Subcutaneous abdominal adipose tissue (tissue), 5 donors: ENCODE results near the gene PTPN14.

ENCODE experiments used
- H3K27ac ChIP-seq: one replicate; pipeline ENCODE4 v1.7.0; 2013; ENCODE audit warnings: low read depth, mild to moderate bottlenecking, inconsistent platforms, low read length, moderate library complexity
- H3K27me3 ChIP-seq, 5 donors: one replicate each; pipeline ENCODE4 v1.7.0; 2013; ENCODE audit warnings: low read length in 5 of 5, inconsistent platforms in 1 of 5; ENCODE audit not compliant: control insufficient read depth in 5 of 5, insufficient read depth in 4 of 5
- H3K36me3 ChIP-seq, 5 donors: one replicate each; pipeline ENCODE4 v1.7.0; 2013; ENCODE audit warnings: low read length in 5 of 5; ENCODE audit not compliant: control insufficient read depth in 5 of 5, insufficient read depth in 5 of 5
- H3K4me1 ChIP-seq, 5 donors: one replicate each; pipeline ENCODE4 v1.7.0; 2013; ENCODE audit warnings: low read length in 5 of 5, mild to moderate bottlenecking in 3 of 5, moderate library complexity in 1 of 5; ENCODE audit not compliant: control insufficient read depth in 5 of 5, insufficient read depth in 5 of 5
- H3K4me3 ChIP-seq, 5 donors: one replicate each; pipeline ENCODE4 v1.7.0; 2013; ENCODE audit warnings: low read length in 5 of 5, low read depth in 1 of 5
- H3K9ac ChIP-seq, 5 donors: one replicate each; pipeline ENCODE4 v1.7.0; 2013; ENCODE audit warnings: low read length in 5 of 5, mild to moderate bottlenecking in 4 of 5, moderate library complexity in 3 of 5
- H3K9me3 ChIP-seq, 5 donors: one replicate each; pipeline ENCODE4 v1.7.0; 2013; ENCODE audit warnings: low read length in 5 of 5; ENCODE audit not compliant: control insufficient read depth in 5 of 5
- donor health status: healthy.
- donor health status: healthy.
- donor health status: healthy.
- donor health status: healthy.
- donor health status: healthy.

The PTPN14 gene

GRCh38 chr1:214383381-214384372 is 167.7 kb downstream of the PTPN14 start:
- H3K27me3 ChIP-seq: no peaks in the 10 kb centered on the region
- no peak overlapping the region for H3K4me3 ChIP-seq
- H3K27ac ChIP-seq: no peak overlapping the region
- no peak overlapping the region for H3K9ac ChIP-seq
- H3K9me3 ChIP-seq: no peaks in the 10 kb centered on the region
- H3K4me1 ChIP-seq: peaks cover 0 to 3% (median 0%) of the 10 kb centered on the region in 5 donors
- peaks cover 11 to 58% (median 45%) of the 10 kb centered on the region in 5 donors for H3K36me3 ChIP-seq

DNA sequence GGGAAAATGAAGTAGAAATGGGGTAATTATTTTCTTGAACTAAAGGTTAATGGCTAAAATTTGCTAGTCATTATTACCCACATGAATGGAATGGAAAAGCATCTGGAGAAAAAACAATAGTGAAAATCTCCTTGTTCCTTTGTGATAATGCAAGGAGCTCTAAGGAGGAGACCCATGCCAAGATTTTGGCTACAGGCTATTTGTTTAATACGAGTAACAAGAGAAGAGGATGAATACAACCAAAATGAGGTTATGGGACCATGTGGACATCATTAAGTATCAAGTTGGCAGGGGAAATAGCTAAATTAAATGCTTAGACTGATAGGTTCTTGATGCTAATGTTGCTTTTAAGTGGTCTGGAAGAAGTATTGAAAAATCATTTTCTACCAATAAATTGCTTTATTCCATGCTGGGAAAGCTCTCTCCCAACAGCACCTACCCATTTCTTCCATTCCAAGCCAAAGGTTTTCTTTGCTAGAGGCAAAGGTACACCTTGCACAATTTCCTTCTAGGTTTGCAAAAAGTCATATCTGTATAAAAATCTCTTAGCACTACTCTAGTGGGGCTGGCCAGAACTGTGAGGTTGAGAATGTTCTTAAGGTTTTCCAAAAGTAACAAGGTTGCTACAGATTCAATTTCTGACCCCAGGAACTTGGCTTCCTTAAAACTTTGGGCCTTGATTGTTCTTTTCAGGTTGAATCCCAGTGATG is 170.3 kb downstream of the PTPN14 start:
- H3K4me3 ChIP-seq: no peak overlapping the region
- peaks cover 11 to 56% (median 47%) of the 10 kb centered on the region in 5 donors for H3K36me3 ChIP-seq
- no peak overlapping the region for H3K9ac ChIP-seq
- H3K9me3 ChIP-seq: no peaks in the 10 kb centered on the region
- H3K4me1 ChIP-seq: peaks cover 0 to 3% (median 0%) of the 10 kb centered on the region in 5 donors
- no peaks in the 10 kb centered on the region for H3K27me3 ChIP-seq
- H3K27ac ChIP-seq: no peak overlapping the region

GRCh38 chr1:214380396-214380795 is 171.0 kb downstream of the PTPN14 start:
- Histone ChIP-seq H3K9ac (no peak overlapping the region), H3K4me3 (no peak overlapping the region), H3K4me1 (peaks cover 0 to 3% (median 0%) of the 10 kb centered on the region in 5 donors), H3K27ac (no peak overlapping the region), H3K9me3 (no peaks in the 10 kb centered on the region), H3K27me3 (no peaks in the 10 kb centered on the region), H3K36me3 (peaks cover 17 to 59% (median 54%) of the 10 kb centered on the region in 5 donors)

GRCh38 chr1:214379236-214379970 is 172.0 kb downstream of the PTPN14 start:
- no peak overlapping the region for H3K4me3 ChIP-seq
- H3K9ac ChIP-seq: no peak overlapping the region
- peaks cover 21 to 56% (median 47%) of the 10 kb centered on the region in 5 donors for H3K36me3 ChIP-seq
- no peaks in the 10 kb centered on the region for H3K9me3 ChIP-seq
- H3K27me3 ChIP-seq: no peaks in the 10 kb centered on the region
- peaks cover 0 to 3% (median 0%) of the 10 kb centered on the region in 5 donors for H3K4me1 ChIP-seq
- no peak overlapping the region for H3K27ac ChIP-seq

GRCh38 chr1:214378492-214378891 is 172.9 kb downstream of the PTPN14 start:
- Histone ChIP-seq H3K4me3 (no peak overlapping the region), H3K27me3 (no peaks in the 10 kb centered on the region), H3K4me1 (peaks cover 0 to 3% (median 0%) of the 10 kb centered on the region in 5 donors), H3K9ac (no peak overlapping the region), H3K27ac (no peak overlapping the region), H3K9me3 (no peaks in the 10 kb centered on the region), H3K36me3 (peaks cover 21 to 50% (median 41%) of the 10 kb centered on the region in 5 donors)

DNA sequence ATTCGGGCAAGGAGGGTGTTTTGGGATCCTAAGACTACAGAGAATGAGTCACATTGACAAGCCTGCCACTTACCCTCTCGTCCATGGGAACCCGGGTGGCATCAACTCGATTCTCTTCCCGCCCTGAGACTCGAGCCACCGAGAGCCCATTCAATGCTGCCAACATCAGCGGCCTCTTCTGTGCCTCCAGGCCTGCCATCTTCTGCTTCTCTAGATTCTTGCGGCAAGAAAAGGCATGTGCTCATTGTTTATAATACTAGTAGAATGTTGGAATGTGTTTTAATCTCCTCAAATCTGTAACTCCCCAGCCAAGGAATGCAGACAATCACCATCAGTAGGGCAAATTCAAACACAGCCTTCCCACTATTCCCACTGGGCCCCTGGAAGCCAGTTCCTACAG is 173.5 kb downstream of the PTPN14 start:
- H3K9me3 ChIP-seq: no peaks in the 10 kb centered on the region
- peaks cover 20 to 45% (median 35%) of the 10 kb centered on the region in 5 donors for H3K36me3 ChIP-seq
- H3K4me1 ChIP-seq: peaks cover 0 to 3% (median 0%) of the 10 kb centered on the region in 5 donors
- no peak overlapping the region for H3K4me3 ChIP-seq
- no peak overlapping the region for H3K27ac ChIP-seq
- no peaks in the 10 kb centered on the region for H3K27me3 ChIP-seq
- no peak overlapping the region for H3K9ac ChIP-seq

DNA sequence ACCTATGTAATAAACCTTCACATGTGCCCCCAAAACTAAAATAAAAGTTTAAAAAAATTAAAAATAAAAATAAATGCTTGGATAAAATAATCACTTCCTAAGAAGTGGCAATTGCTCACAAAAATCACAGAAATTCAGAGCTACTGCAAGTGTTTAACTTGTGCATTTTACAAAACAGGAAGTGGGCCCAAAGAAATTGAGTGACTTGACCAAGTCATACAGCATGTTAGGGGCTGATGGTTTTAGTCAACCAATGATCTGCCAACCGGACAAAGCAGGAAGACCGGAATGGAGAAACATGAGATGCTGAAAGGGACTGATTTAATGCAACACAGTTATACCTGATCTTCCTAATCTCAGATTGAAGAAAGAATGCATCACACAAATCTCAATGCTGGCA is 173.9 kb downstream of the PTPN14 start:
- Histone ChIP-seq H3K36me3 (peaks cover 17 to 43% (median 31%) of the 10 kb centered on the region in 5 donors), H3K4me3 (no peak overlapping the region), H3K9ac (no peak overlapping the region), H3K27ac (no peak overlapping the region), H3K4me1 (peaks cover 0 to 4% (median 0%) of the 10 kb centered on the region in 5 donors), H3K9me3 (no peaks in the 10 kb centered on the region), H3K27me3 (no peaks in the 10 kb centered on the region)

DNA sequence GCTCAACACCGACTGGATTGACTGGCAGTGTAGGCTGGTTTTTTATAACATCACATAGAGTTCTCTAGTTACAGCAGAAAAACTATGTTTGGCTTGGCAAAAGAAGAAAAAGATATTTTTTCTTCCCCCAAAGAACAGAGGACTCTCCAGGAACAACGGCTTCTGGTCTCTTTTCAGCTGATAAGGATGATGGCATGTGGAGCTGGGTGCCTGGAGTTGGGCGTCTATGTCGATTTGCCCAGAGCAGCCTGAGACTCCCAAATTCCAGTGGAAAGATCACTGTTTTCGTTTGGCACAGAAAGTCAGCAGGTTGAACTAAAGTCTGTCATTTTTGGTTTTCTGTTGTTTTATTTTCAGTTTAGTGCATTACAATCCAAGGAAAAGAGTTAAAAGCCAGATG is 179.3 kb downstream of the PTPN14 start:
- Histone ChIP-seq H3K4me1 (peaks cover 0 to 3% (median 0%) of the 10 kb centered on the region in 5 donors), H3K27ac (no peak overlapping the region), H3K27me3 (no peaks in the 10 kb centered on the region), H3K36me3 (peaks cover 18 to 56% (median 38%) of the 10 kb centered on the region in 5 donors), H3K4me3 (no peak overlapping the region), H3K9ac (no peak overlapping the region), H3K9me3 (no peaks in the 10 kb centered on the region)

- H3K9me3 ChIP-seq: no peaks in the 10 kb centered on the region
- no peak overlapping the region for H3K4me3 ChIP-seq
- H3K27ac ChIP-seq: no peak overlapping the region
- no peak overlapping the region for H3K9ac ChIP-seq
- no peaks in the 10 kb centered on the region for H3K27me3 ChIP-seq
- H3K4me1 ChIP-seq: peaks cover 0 to 3% (median 0%) of the 10 kb centered on the region in 5 donors
- H3K36me3 ChIP-seq: peaks cover 14 to 49% (median 36%) of the 10 kb centered on the region in 5 donors
Measured at GRCh38 chr1:214370615-214371014, 180.8 kb downstream of the PTPN14 start.
